GM12872 (cell line): ENCODE measurements around the gene NCKAP5.

Experiments
- CTCF ChIP-seq: IDR thresholded peaks from 3 replicates; pipeline ENCODE4 v1.5.1; 2011; ENCODE audit warnings: low read depth, mild to moderate bottlenecking, low read length, moderate library complexity; ENCODE audit not compliant: insufficient read depth

The NCKAP5 gene

GRCh38 chr2:133063775-133064174, 504.5 kb downstream of the NCKAP5 start:
- TF ChIP-seq CTCF, result no peak

- TF ChIP-seq CTCF, result no peak
Measured at GRCh38 chr2:133062931-133063665, 505.2 kb downstream of the NCKAP5 start.

GRCh38 chr2:133061874-133062593, 506.2 kb downstream of the NCKAP5 start:
- TF ChIP-seq CTCF, result no peak

GRCh38 chr2:133054297-133054696, 514.0 kb downstream of the NCKAP5 start:
- TF ChIP-seq CTCF, result no peak

- TF ChIP-seq CTCF, result no peak
Measured at GRCh38 chr2:133053541-133053940, 514.7 kb downstream of the NCKAP5 start.

- TF ChIP-seq CTCF, result no peak
Measured at GRCh38 chr2:133045787-133046186, 522.5 kb downstream of the NCKAP5 start.

GRCh38 chr2:133044556-133044955, 523.7 kb downstream of the NCKAP5 start:
- TF ChIP-seq CTCF, result no peak
